NCI-H226 (cell line): ENCODE measurements around the gene KCNJ13.
A peak's percentile ranks its signal among the peaks of the same experiment; 100 is the strongest.
"Not testable (repeated sequence)": the region's sequence is repeated elsewhere in the genome, so short reads cannot be mapped to it uniquely, and the experiment has no call there.

Experiments
- DNase-seq: peaks from one replicate; pipeline ENCODE4 v3.0.0-alpha.2; 2015

KCNJ13 gene

GRCh38 chr2:232761301-232761907 is 15.0 kb downstream of the KCNJ13 start:
- DNase-seq: peak; percentile 10

GRCh38 chr2:232757905-232758304 is 18.5 kb downstream of the KCNJ13 start:
- no peak for DNase-seq

- DNase-seq: no peak
Observed at GRCh38 chr2:232750135-232750671, 26.2 kb downstream of the KCNJ13 start.

- DNase-seq: no peak
Observed at GRCh38 chr2:232749331-232749730, 27.0 kb downstream of the KCNJ13 start.

- no peak for DNase-seq
Observed at GRCh38 chr2:232748038-232748437, 28.3 kb downstream of the KCNJ13 start.

- no peak for DNase-seq
Observed at GRCh38 chr2:232744963-232745362, 31.4 kb downstream of the KCNJ13 start.

- no peak for DNase-seq
Observed at GRCh38 chr2:232741972-232742371, 34.4 kb downstream of the KCNJ13 start.

GRCh38 chr2:232741294-232741693 is 35.1 kb downstream of the KCNJ13 start:
- no peak for DNase-seq

- no peak for DNase-seq
Observed at GRCh38 chr2:232731470-232731869, 44.9 kb downstream of the KCNJ13 start.

GRCh38 chr2:232728785-232729184 is 47.6 kb downstream of the KCNJ13 start:
- no peak for DNase-seq

GRCh38 chr2:232723027-232723426 is 53.3 kb downstream of the KCNJ13 start:
- no peak for DNase-seq

- no peak for DNase-seq
Observed at GRCh38 chr2:232721882-232722281, 54.5 kb downstream of the KCNJ13 start.

- DNase-seq: no peak
Observed at GRCh38 chr2:232721261-232721660, 55.1 kb downstream of the KCNJ13 start.

- not testable (repeated sequence) for DNase-seq
Observed at GRCh38 chr2:232720056-232720455, 56.3 kb downstream of the KCNJ13 start.
